Endothelial cell of umbilical vein (primary cell): ENCODE measurements around the gene GRAMD1A. TPM values are rescaled to one million over a fixed set of nuclear protein-coding genes. Genes with fewer than 3 reads are reported as not detected.

Experiments used
- BruUV-seq: library from RNA; stranded (reverse); fragments of 400-500 nt; replicated peaks from 2 replicates; lab custom pipeline; 2021; lab: Mats Ljungman, UMichigan
- CTCF ChIA-PET: fragments of 300-600, 350-600 bp; sonication (Branson Sonifier 250); formaldehyde crosslinking; loops from one replicate; lab custom pipeline; 2021; ENCODE audit warnings: antibody characterized with exemption, inconsistent platforms; lab: Charles Lee
- POLR2A ChIA-PET: fragments of 300-600, 350-600 bp; sonication (Branson Sonifier 250); formaldehyde crosslinking; loops from one replicate; lab custom pipeline; 2021; ENCODE audit warnings: antibody characterized with exemption, inconsistent platforms; lab: Charles Lee
- DNase-seq: peaks from one replicate; pipeline ENCODE4 v3.0.0-alpha.2; 2011; ENCODE audit warnings: low read depth, low spot score
- FAIRE-seq: peaks from 2 replicates; lab custom pipeline; 2011; peaks lifted over from hg19 to GRCh38; lab: Jason Lieb, UNC
- H2AFZ ChIP-seq: 2 replicates; pipeline ENCODE4 v1.6.0; 2012; ENCODE audit warnings: low read depth, low read length, control low read depth, inconsistent platforms
- H3K27ac ChIP-seq: 2 replicates; pipeline ENCODE4 v1.5.1; 2011; ENCODE audit warnings: low read depth, mild to moderate bottlenecking, control low read depth, low read length, moderate library complexity; ENCODE audit not compliant: insufficient read depth
- H3K27me3 ChIP-seq, 2 experiments: 2 replicates each; pipeline versions ENCODE4 v1.6.0 to v1.6.1; 2011; ENCODE audit warnings: low read length in 2 of 2, mixed read lengths in 1 of 2; ENCODE audit not compliant: control insufficient read depth in 2 of 2, insufficient read depth in 2 of 2
- H3K36me3 ChIP-seq, 2 experiments: 2 replicates in 1 of 2; 3 replicates in 1 of 2; pipeline ENCODE4 v1.5.1; 2011; ENCODE audit warnings: low read length in 2 of 2, mild to moderate bottlenecking in 1 of 2, moderate library complexity in 1 of 2; ENCODE audit not compliant: control insufficient read depth in 2 of 2, insufficient read depth in 2 of 2; ENCODE audit errors: extremely low read depth in 1 of 2
- H3K4me1 ChIP-seq: 3 replicates; pipeline ENCODE4 v1.5.1; 2011; ENCODE audit warnings: mild to moderate bottlenecking, low read length; ENCODE audit not compliant: control insufficient read depth, insufficient read depth; ENCODE audit errors: extremely low read depth
- H3K4me2 ChIP-seq: 2 replicates; pipeline ENCODE4 v1.6.1; 2011; ENCODE audit warnings: low read length, control low read depth, mixed read lengths; ENCODE audit not compliant: insufficient read depth
- H3K4me3 ChIP-seq, 3 experiments: fragments of 200-600 bp in 1 of 3; sonication (generic), shearing (Covaris generic) in 1 of 3; replicated peaks in 1 of 3; 2 replicates each; pipeline ENCODE4 v1.5.1; 2011 to 2016; ENCODE audit warnings: control low read depth in 3 of 3, low read length in 3 of 3, mild to moderate bottlenecking in 2 of 3, inconsistent platforms in 1 of 3, low read depth in 1 of 3, moderate library complexity in 1 of 3; ENCODE audit not compliant: insufficient read depth in 1 of 3
- H3K79me2 ChIP-seq: 2 replicates; pipeline ENCODE4 v1.6.0; 2012; ENCODE audit warnings: low read length, inconsistent platforms; ENCODE audit not compliant: control insufficient read depth, insufficient read depth
- H3K9ac ChIP-seq: replicated peaks from 2 replicates; pipeline ENCODE3; 2011; ENCODE audit warnings: low read length, control low read depth; ENCODE audit not compliant: insufficient read depth; ENCODE audit errors: extremely low read depth
- H3K9me1 ChIP-seq: replicated peaks from 3 replicates; pipeline ENCODE4 v1.6.0; 2011; ENCODE audit warnings: mild to moderate bottlenecking, low read length; ENCODE audit not compliant: control insufficient read depth, insufficient read depth; ENCODE audit errors: extremely low read depth
- H3K9me3 ChIP-seq: replicated peaks from 2 replicates; pipeline ENCODE4 v1.5.1; 2012; ENCODE audit warnings: low read length, inconsistent platforms; ENCODE audit not compliant: control insufficient read depth, insufficient read depth
- H4K20me1 ChIP-seq: replicated peaks from 2 replicates; pipeline ENCODE3; 2011; ENCODE audit warnings: mild to moderate bottlenecking, low read length; ENCODE audit not compliant: control insufficient read depth, insufficient read depth; ENCODE audit errors: extremely low read depth
- EZH2 ChIP-seq: IDR thresholded peaks from 2 replicates; pipeline ENCODE4 v1.6.1; 2012; ENCODE audit warnings: borderline replicate concordance, low read depth, mild to moderate bottlenecking, moderate library complexity, low read length, inconsistent platforms; ENCODE audit not compliant: severe bottlenecking
- FOS ChIP-seq: IDR thresholded peaks from 2 replicates; pipeline ENCODE4 v1.6.1; 2011; ENCODE audit warnings: mild to moderate bottlenecking, low read length, moderate library complexity, borderline replicate concordance; ENCODE audit not compliant: insufficient read depth
- GATA2 ChIP-seq: IDR thresholded peaks from 2 replicates; pipeline ENCODE4 v1.7.0; 2011; ENCODE audit warnings: low read depth, mild to moderate bottlenecking, moderate library complexity, mixed read lengths, low read length; ENCODE audit not compliant: insufficient read length, insufficient read depth
- JUN ChIP-seq: IDR thresholded peaks from 2 replicates; pipeline ENCODE4 v1.6.1; 2011; ENCODE audit warnings: borderline replicate concordance, low read depth; ENCODE audit not compliant: insufficient read length, insufficient read depth
- MAX ChIP-seq: IDR thresholded peaks from 2 replicates; pipeline ENCODE4 v1.6.1; 2011; ENCODE audit not compliant: insufficient read depth, insufficient read length
- MYC ChIP-seq: IDR thresholded peaks from one replicate; pipeline ENCODE4 v1.6.1; 2011; ENCODE audit warnings: mild to moderate bottlenecking, low read depth, low read length
- POLR2A ChIP-seq: IDR thresholded peaks from 2 replicates; pipeline ENCODE4 v1.6.1; 2012; ENCODE audit warnings: low read depth, mild to moderate bottlenecking, control low read depth, low read length
- POLR2AphosphoS5 ChIP-seq: IDR thresholded peaks from 2 replicates; pipeline ENCODE4 v1.6.1; 2012; ENCODE audit warnings: low read depth, mild to moderate bottlenecking, control low read depth, low read length, moderate library complexity; ENCODE audit not compliant: insufficient read depth
- dilution Hi-C: fragments of 300-500 bp; cut with MboI; formaldehyde crosslinking; loops from one replicate; pipeline ENCODE4 v1.15.0; 2019; ENCODE audit warnings: low sequenced_read_pairs; ENCODE audit not compliant: extremely low pct_ligation_motif_present
- intact Hi-C: fragments of 100-400 bp; cut with micrococcal nuclease; formaldehyde crosslinking; loops from one replicate; pipeline ENCODE4 v1.10.0; 2022
- polyA plus RNA-seq, 4 experiments: library from polyadenylated mRNA; depleted of rRNA in 3 of 4; stranded (reverse) in 3 of 4; unstranded in 1 of 4; fragments of >200 nt; gene quantifications; 2 replicates each; pipeline versions ENCODE4 v1.2.1 to v1.2.3, GENCODE V29; 2011 to 2012; ENCODE audit warnings: missing spikeins in 1 of 4
- total RNA-seq: library from RNA; stranded (reverse); gene quantifications from 2 replicates; pipeline ENCODE4 v1.2.3, GENCODE V29; 2021
- TF ChIP-seq, protein P1 (sequence below), 2 donors: IDR thresholded peaks; 1 replicate in 1 of 2; 2 replicates in 1 of 2; pipeline ENCODE4 v1.5.1; 2011; ENCODE audit warnings: low read length in 2 of 2, mild to moderate bottlenecking in 2 of 2, moderate library complexity in 2 of 2, control low read depth in 1 of 2, inconsistent platforms in 1 of 2, low read depth in 1 of 2; ENCODE audit not compliant: insufficient read depth in 1 of 2; ENCODE audit errors: extremely low read depth in 1 of 2

Gene GRAMD1A
- total and polyA plus RNA-seq, 2 donors (not counting 3 experiments of a cell fraction or from before 2014, with no cell fraction given): 127 to 130 TPM

- Histone ChIP-seq H4K20me1 (no peaks in the 10 kb centered on the region), H3K4me1 (peaks cover 18% of the 10 kb centered on the region), H3K4me3 (no peak overlapping the region), H2AFZ (no peak overlapping the region), H3K79me2 (no peaks in the 10 kb centered on the region), H3K9ac (no peak overlapping the region), H3K9me3 (no peaks in the 10 kb centered on the region), H3K4me2 (no peak overlapping the region), H3K27me3 (no peaks in the 10 kb centered on the region), H3K27ac (no peak overlapping the region), H3K9me1 (no peaks in the 10 kb centered on the region), H3K36me3 (no peaks in the 10 kb centered on the region)
- CTCF ChIA-PET: interaction anchor here (0.6 to 1.0 kb wide), 2 partner anchors 9 to 16 kb away, joined by 4 read pairs; no protein-coding TSS in a partner anchor
- TF ChIP-seq FOS: no peak
- no peak for TF ChIP-seq POLR2AphosphoS5
- no peak for TF ChIP-seq MYC
- no peak for TF ChIP-seq JUN
- no peak for TF ChIP-seq POLR2A
- no peak for TF ChIP-seq EZH2
- no peak for TF ChIP-seq GATA2
- TF ChIP-seq, protein P1, sequence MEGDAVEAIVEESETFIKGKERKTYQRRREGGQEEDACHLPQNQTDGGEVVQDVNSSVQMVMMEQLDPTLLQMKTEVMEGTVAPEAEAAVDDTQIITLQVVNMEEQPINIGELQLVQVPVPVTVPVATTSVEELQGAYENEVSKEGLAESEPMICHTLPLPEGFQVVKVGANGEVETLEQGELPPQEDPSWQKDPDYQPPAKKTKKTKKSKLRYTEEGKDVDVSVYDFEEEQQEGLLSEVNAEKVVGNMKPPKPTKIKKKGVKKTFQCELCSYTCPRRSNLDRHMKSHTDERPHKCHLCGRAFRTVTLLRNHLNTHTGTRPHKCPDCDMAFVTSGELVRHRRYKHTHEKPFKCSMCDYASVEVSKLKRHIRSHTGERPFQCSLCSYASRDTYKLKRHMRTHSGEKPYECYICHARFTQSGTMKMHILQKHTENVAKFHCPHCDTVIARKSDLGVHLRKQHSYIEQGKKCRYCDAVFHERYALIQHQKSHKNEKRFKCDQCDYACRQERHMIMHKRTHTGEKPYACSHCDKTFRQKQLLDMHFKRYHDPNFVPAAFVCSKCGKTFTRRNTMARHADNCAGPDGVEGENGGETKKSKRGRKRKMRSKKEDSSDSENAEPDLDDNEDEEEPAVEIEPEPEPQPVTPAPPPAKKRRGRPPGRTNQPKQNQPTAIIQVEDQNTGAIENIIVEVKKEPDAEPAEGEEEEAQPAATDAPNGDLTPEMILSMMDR (IDR thresholded peaks at IDR 0.05; ENCODE audit: extremely low read depth in 1 of 2, insufficient read depth in 1 of 2, low read depth in 1 of 2, low read length in 2 of 2): no peak
- no peak for TF ChIP-seq MAX
- FAIRE-seq: no peak
- intact Hi-C loops: no loop called here
- dilution Hi-C loops: no loop called here
- POLR2A ChIA-PET: no interaction called here
- no peak for DNase-seq
- no TSS peak for BruUV-seq
Measured at GRCh38 chr19:34989298-34989697, 10.8 kb upstream of the GRAMD1A start.
